GM10266 (cell line): Measurements from ENCODE around the gene OR8B3.

Source experiments
- DNase-seq: peaks from one replicate; pipeline ENCODE4 v3.0.0; 2012; ENCODE audit errors: extremely low spot score
- TF ChIP-seq, protein P1 (sequence below): IDR thresholded peaks from 2 replicates; pipeline ENCODE4 v1.5.1; 2012; ENCODE audit warnings: mild to moderate bottlenecking, low read depth; ENCODE audit not compliant: control insufficient read depth, insufficient read depth; ENCODE audit errors: missing control alignments

OR8B3 gene

DNA sequence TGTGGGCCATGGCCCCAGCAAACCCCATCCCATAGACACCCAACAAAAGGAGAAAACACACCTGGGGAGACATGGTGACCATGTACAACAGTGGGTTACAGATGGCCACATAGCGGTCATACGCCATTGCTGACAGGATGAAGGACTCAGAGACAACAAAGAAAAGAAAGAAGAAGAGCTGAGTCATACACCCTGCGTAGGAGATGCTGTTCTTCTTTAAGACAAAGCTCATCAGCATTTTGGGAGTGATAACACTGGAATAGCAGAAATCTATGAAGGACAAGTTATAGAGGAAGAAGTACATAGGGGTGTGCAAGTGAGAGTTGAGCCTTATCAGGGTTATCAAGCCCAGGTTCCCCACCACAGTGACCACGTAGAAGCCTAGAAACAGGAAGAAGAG is 41.8 kb upstream of the OR8B3 start:
- TF ChIP-seq, protein P1, sequence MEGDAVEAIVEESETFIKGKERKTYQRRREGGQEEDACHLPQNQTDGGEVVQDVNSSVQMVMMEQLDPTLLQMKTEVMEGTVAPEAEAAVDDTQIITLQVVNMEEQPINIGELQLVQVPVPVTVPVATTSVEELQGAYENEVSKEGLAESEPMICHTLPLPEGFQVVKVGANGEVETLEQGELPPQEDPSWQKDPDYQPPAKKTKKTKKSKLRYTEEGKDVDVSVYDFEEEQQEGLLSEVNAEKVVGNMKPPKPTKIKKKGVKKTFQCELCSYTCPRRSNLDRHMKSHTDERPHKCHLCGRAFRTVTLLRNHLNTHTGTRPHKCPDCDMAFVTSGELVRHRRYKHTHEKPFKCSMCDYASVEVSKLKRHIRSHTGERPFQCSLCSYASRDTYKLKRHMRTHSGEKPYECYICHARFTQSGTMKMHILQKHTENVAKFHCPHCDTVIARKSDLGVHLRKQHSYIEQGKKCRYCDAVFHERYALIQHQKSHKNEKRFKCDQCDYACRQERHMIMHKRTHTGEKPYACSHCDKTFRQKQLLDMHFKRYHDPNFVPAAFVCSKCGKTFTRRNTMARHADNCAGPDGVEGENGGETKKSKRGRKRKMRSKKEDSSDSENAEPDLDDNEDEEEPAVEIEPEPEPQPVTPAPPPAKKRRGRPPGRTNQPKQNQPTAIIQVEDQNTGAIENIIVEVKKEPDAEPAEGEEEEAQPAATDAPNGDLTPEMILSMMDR: no peak
- DNase-seq: no peak

DNA sequence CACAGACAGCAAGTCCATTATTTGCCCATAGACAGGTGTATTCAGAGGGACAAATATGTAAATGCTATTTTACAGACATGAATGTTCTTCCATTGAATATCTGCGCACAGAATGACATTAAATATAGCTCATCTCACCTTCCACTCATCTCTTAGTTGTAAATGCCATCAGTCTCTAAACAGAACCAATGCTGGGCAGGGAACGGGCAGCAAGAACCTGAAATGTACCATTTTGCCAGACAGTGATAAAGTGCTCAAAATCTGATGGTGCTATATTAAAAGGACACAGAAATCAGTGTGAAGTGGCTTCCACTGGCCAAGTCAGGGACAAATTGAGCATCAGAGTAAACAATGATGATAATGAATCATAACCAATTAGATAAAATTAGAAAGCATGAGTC is 35.9 kb upstream of the OR8B3 start:
- TF ChIP-seq, protein P1: no peak
- no peak for DNase-seq

DNA sequence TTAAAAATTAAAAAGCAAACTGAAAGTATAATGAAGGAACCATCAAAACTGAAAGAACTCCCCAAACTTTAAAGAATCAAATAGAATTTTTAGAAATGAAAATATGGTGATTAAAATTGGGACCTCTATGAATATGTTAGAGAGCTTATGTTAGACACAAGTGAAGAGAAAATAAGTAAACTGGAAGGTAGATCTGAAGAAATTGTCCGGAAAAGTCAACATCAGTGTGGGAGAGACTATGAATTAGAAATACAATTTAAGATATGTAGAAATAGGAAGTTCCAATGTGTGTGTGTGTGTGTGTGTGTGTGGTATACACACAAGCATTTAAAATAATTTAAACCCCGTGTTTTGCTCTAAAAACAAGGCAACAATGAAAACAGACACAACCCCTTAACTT is 30.8 kb upstream of the OR8B3 start:
- TF ChIP-seq, protein P1: no peak
- no peak for DNase-seq

DNA sequence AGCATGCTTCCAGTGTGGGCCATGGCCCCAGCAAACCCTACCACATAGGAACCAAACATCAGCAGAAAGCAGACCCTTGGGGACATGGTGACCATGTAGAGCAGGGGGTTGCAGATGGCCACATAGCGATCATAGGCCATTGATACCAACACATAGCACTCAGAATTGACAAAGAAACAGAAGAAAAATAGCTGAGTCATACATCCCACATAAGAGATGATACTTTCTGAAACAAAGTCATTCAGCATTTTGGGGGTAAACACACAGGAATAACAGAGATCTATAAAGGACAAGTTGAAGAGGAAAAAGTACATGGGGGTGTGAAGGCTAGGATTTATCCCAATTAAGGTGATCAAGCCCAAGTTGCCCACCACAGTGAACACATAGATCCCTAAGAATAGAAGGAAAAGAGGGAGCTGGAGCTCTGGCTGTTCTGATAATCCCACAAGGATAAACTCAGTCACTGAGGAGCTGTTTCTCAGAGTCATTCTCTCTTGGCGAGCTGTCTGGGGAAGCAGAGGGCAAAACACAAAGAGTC is 25.6 kb upstream of the OR8B3 start, which contains the start of gene OR8B4:
TSS of gene OR8B4 (minus strand) at position 488 of the 538 bp plus-strand sequence. CDS start at position 488, 0 bp downstream.
- no peak for DNase-seq
- TF ChIP-seq, protein P1: no peak

DNA sequence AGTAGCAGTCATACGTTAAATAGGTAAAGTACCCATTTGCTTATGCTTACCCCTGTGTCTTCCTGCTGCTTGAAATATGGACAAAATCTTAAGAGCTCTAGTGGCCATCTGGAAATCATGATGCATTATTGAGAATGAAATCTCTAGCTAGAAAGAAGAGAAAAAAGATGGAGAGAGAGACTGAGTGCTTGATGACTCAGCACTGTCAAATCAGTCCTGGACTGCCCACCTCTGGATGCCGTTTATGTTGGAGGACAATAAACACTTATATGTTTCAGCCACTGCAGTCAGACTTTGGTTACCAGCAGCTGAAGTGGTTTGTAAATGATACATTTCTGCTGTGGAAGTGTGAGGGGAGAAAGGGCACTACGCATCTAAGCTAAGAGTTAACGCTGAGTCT is 22.2 kb upstream of the OR8B3 start:
- DNase-seq: no peak
- TF ChIP-seq, protein P1: no peak

DNA sequence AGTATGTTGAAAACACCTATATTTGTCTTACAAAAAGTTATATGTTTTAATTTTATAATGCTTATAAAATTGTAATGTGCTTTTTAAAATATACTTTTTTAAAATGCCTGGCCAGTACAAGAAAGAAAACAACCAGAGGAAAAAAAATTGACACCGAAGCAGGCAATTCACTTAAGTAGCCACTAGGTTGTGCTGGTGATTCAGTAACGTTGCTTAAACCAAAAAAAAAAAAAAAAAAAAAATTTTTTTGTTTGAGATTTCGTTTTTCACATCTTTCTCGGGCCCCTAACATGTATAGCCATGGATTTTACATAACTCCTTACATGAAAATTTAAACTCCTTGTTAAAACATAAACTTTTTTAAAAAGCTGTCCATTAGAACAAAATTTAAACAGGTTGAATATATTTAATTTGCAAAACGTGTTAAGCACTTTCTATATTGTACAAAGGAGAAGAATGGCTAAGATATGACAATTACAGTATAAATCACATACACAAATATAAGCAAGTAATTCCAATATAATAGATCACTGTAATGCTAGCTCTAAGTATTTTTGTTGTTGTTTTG is 16.6 kb upstream of the OR8B3 start:
- TF ChIP-seq, protein P1: peak; percentile 46
- DNase-seq: peak; percentile 32

DNA sequence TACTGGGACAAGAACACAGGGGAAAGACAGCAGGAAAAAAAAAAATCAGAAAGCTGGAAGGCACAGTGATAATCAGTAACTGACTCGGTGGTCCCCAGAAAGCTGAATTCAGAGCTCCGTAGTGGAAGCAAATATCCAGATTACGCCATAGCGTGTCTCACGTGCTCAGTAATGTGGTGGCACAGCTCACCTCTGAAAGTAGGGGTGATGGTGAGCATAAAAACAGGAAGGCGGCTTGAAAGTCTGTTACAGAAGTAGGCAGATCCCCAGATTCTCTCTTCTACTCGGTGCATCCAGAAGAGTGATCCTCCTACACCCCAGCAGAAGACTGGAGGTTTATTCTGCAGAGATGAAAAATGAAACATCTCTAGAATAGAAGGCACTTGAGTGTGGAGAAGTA is 11.1 kb upstream of the OR8B3 start:
- DNase-seq: no peak
- TF ChIP-seq, protein P1: no peak
